ENCODE results near the gene KCNK2.

KCNK2 gene

DNA sequence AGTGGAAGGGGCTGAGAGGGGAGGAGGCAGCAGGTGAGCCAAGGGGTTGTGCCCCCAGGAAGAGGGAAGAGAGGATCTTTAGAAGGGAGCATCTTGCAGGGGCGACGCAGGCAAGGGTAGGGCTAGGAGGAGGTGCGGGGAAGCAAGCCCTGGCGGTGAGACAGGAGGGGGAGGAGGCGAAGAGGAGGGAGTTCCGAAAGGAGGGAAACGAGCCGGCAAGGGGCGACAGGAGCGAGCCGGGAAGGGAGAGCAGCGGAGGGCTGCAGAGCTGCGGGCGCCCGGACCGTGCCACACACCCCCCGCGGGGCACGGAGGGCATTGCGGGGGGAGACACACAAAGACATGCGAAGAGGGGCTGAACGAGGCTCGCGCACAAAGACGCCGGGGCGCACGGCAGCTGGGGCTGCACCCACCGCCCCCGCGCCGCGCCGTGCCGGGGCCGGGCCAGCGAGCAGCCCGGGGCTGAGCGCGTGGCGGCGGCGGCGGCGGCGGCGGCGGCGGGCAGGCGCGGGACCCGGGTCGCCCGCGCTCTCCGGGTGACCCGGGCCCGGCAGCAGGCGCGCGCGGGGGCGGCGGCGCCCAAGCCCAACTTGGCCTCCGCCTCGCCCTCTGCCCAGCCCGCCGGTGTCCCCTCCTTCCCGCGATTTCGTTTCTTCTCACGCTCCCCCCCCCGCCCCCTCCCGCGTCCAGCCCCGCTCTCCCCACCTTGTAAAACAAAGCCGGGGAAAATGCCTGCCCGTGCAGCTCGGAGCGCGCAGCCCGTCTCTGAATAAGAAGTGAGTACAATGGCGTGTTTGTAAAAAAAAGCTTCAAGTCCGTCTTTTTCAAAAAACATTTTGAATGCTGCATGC is at the start of gene KCNK2:
Gene KCNK2 (plus strand): TSS at position 206 of the 851 bp plus-strand sequence. CDS start 649 bp downstream, outside the sequence.
- no peak for DNase-seq

- DNase-seq: no peak
Measured at GRCh38 chr1:215032911-215033526, 49.5 kb upstream of the KCNK2 start.

DNA sequence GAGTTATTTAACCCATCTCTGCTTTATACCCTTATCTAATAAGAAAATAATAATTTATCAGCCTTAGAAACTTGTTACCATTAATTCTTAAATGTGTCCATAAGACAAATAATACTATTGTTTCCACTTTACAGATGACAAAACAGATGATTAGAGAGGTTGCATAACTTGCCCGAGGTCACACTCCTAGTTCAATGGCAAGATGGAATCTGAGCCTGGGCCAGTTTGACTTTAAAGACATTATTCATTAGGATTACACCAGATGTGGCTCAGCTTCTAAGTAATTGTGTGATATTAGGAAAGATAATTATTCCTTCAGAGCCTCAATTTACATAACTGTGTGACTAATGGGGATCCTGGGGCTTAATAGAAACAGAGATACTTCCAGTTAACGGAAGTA is 42.3 kb upstream of the KCNK2 start:
- no peak for DNase-seq

- DNase-seq: no peak
Measured at GRCh38 chr1:215043401-215043800, 39.1 kb upstream of the KCNK2 start.

- no peak for DNase-seq
Measured at GRCh38 chr1:215044151-215044550, 38.4 kb upstream of the KCNK2 start.

GRCh38 chr1:215045698-215046308 is 36.7 kb upstream of the KCNK2 start:
- no peak for DNase-seq

- DNase-seq: no peak
Measured at GRCh38 chr1:215052256-215053015, 30.1 kb upstream of the KCNK2 start.

DNA sequence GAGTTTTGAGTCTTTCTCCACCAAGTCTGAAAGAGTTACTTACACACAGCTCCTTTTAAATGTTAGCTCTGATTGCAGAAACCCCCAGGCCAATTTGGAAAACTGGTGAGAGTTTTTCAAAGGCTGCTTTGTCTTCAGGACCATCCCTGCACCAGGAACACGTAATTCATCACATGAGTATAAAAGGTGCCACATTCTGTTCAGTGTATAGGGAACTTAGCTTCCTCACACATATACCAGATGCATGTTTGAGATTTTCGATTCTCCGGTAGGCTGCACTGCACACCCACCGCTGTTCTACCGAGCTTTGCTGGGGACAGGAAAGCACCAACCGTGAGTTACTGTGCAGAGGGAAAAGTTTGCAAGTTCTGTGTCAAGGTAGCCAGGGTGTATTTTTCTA is 28.3 kb upstream of the KCNK2 start:
- no peak for DNase-seq

GRCh38 chr1:215055281-215055935 is 27.1 kb upstream of the KCNK2 start:
- no peak for DNase-seq

- DNase-seq: no peak
Measured at GRCh38 chr1:215056584-215056983, 26.0 kb upstream of the KCNK2 start.

DNA sequence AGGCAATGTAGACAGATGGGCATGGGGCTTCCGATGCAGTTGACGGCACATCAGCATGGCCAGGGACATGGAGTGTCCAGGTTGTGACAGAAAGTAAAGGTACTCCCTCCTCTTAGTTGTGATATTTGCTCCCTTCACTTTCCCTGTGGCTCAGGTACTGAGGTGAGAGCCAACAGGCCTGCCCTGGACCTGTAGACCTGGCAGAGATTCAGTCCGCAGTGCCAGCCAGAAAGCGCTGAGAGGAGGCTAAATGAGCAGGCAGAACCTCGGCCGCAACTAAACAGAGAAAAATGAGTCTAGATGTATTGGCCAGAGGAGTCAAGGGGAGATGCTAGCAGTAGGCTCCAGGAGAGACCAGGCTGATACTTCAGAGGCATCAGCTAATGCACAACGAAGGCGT is 22.6 kb upstream of the KCNK2 start:
- DNase-seq: no peak

DNA sequence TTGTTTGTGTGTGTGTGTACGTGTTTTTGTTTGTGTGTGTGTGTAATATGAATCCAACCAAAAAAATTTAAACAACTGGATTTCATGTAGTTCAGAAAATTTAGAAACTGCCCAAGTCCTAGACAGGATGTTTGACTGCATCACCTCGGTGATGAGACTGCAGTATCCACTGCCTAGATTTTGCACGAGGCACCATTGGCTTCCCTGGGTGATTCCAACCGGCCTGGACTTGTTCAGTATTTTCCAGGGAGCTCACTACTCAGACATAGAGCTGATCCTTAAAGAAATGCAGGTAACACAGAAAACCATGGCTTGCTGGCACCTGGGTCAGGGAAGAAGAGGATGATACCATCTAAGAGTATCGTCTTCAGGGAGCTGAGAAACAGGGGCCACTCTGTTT is 18.2 kb upstream of the KCNK2 start:
- no peak for DNase-seq

DNA sequence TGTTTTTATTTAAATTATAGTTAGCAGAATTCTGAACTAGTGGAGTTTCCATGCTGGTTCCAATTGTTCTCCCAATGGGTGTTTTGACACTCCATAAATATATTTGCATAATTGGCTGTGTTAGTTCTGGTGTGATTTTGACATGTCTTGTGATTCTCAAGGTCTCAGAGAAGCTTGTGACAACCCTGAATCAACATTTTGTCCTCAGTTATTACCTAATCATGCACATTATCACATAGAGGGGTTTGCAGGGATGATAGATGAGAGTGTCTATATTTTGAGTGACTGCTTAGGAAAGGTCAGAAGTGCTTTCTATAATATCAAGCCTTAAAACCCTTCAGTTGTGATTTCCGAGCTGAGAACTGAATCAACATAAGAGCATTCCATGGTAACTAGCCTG is 11.5 kb upstream of the KCNK2 start:
- no peak for DNase-seq

- no peak for DNase-seq
Measured at GRCh38 chr1:215076322-215076721, 6.2 kb upstream of the KCNK2 start.

DNA sequence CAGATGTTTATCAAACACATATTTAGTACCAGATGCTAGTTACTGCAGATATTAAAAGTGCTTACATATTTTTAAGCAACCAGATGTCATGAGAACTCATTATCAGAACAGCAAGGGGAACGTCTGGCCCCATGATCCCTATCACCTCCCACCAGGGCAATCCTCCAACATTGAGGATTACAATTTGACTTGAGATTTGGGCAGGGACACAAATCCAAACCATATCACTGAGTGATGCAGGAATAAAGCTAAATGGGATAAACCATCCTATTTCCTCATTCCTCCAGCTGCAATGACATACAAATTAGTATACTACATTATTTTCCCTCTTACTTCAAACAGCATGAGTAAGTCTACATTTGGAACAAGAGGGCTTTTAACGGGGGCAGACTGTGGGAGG is 3.1 kb upstream of the KCNK2 start:
- no peak for DNase-seq

DNA sequence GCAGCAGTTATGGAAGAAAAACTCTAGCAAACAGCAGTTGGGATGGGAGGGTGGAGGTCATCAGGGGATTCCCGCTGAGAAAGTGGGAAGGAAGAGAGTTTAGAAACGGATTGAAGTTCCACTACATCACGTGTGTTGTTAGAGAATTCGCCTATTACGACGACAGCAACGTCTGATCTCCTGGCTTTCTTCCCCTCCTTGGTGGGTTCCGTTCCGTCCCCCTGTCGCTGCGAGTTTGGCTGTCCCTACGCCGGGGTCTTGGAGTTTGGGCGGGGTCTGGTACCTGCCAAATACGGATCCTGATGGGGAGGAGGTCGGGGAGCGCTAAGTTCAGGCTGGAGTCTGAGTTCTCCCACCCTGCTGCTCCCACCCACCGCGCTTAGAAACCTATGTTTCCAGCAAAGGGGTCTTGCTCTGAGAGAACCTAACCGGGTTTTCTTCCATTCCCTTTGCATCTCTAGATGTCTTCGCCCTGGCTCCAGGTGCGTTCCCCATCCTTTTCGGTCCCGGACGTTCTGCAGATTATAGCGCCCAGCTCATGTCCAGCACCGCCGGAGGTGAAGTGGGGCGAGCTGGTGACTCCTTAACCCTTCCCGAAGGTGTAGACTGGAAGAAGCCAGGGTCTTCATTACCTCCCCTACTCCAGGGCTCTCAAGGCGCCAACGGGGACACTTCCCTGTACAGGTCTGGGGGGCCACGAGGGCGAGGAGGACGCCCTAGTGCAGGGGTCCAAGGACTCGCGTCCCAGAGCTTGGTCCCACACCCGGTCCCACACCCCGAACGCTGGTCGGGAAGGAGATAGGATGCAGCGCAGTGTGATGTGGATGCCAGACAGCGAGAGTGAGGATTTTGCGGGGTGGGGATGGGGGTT is 641 bp upstream of the KCNK2 start:
- no peak for DNase-seq

DNA sequence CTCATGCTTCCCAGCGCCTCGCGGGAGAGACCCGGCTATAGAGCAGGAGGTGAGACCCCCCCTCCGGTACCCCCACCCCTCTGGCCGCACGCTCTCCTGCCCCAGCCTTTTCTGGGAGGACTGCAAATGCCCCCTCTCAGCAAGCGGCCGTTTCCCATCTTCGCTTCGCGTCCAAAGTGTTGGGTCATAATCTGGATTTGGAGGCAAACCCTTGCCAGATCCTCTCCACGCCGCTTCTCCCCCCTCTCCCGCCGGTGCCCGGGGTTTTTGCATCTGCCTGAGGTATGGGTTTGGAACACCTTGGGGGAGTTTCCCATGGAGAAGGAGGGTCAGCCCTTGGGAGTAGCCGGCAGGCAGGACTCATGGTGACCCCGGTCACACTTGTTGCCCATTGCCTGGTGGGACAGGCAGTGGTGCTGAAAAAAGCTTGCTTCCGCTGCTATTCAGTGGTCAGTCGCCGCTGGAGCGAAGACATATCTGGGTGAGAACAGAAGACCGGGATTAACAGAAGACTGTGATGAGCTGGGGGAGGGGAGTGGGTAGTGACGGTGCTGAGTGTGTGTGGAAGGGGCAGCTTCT is 935 bp downstream of the KCNK2 start:
- DNase-seq: no peak

DNA sequence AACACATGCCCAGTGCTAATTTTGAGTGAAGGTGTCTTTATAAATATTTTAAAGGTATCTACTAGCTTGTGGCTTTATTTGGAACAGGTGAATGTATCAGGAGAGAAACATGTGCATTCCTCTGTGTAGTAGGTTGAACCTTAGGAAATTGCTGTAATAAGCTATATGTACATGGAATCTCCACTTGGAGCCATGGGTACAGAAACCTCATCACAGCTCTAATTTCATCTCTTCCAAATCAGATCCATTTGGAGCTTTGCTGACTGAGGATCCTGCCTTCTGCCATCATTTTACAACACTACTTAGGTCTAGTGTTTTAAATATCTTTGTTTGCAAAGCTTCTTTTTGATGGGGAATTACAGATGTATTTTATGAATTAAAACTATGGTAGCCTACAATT is 2.1 kb downstream of the KCNK2 start:
- no peak for DNase-seq

DNA sequence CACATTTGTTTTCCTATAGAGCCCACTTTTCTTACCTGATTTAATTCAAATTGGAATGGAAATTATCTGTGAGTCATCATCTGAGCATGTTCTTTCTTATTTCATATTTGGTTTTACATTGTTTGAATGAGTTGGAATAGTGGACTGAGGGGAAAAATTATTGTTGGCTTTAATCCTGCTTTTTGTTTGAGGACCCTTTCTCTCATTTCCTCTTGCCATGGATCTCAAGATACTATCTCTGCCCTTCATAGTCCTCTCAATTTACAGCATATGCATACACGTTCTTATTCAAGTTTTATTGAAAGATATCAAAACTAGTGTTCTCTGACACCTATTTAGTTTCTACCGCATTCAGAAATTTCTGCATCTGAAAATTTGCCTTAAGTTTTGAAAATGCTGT is 5.1 kb downstream of the KCNK2 start:
- DNase-seq: no peak

- no peak for DNase-seq
Measured at GRCh38 chr1:215094381-215094780, 11.8 kb downstream of the KCNK2 start.

- DNase-seq: no peak
Measured at GRCh38 chr1:215095524-215095923, 13.0 kb downstream of the KCNK2 start.
